ENCODE results near the gene NAALADL2. TPM values are rescaled to one million over a fixed set of nuclear protein-coding genes. Genes with fewer than 3 reads are reported as not detected.

Gene NAALADL2
- total RNA-seq, 4 donors from 2014 or later, result 0.36 to 9.2 (median 0.63) TPM

GRCh38 chr3:175476489-175476888 is 617.4 kb downstream of the NAALADL2 start:
- Histone ChIP-seq H3K9me3 (no peaks in the 10 kb centered on the region), H3K4me3 (no peak overlapping the region)
- TF ChIP-seq, protein P1, sequence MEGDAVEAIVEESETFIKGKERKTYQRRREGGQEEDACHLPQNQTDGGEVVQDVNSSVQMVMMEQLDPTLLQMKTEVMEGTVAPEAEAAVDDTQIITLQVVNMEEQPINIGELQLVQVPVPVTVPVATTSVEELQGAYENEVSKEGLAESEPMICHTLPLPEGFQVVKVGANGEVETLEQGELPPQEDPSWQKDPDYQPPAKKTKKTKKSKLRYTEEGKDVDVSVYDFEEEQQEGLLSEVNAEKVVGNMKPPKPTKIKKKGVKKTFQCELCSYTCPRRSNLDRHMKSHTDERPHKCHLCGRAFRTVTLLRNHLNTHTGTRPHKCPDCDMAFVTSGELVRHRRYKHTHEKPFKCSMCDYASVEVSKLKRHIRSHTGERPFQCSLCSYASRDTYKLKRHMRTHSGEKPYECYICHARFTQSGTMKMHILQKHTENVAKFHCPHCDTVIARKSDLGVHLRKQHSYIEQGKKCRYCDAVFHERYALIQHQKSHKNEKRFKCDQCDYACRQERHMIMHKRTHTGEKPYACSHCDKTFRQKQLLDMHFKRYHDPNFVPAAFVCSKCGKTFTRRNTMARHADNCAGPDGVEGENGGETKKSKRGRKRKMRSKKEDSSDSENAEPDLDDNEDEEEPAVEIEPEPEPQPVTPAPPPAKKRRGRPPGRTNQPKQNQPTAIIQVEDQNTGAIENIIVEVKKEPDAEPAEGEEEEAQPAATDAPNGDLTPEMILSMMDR (IDR thresholded peaks at IDR 0.05 in 4 of 5, conservative IDR thresholded peaks at IDR 0.05 in 1 of 5), result no peak
- TF ChIP-seq POLR2A (IDR thresholded peaks at IDR 0.05), result no peak

GRCh38 chr3:175477651-175478224 is 618.6 kb downstream of the NAALADL2 start:
- H3K36me3 ChIP-seq, result no peaks in the 10 kb centered on the region
- no peaks in the 10 kb centered on the region for H3K9me3 ChIP-seq
- no peaks in the 10 kb centered on the region for H3K27me3 ChIP-seq
- no peak overlapping the region for H3K4me3 ChIP-seq
- no peaks in the 10 kb centered on the region for H3K4me1 ChIP-seq
- no peak for TF ChIP-seq POLR2A (IDR thresholded peaks at IDR 0.05)
- TF ChIP-seq, protein P1 (IDR thresholded peaks at IDR 0.05 in 4 of 5, conservative IDR thresholded peaks at IDR 0.05 in 1 of 5), result no peak
- ATAC-seq (no peak), DNase-seq (no peak)
- no peak overlapping the region for H3K27ac ChIP-seq
- in situ Hi-C loops (cut with MboI; ENCODE audit: low sequenced_read_pairs in 4 of 4) (no loop called here), intact Hi-C loops (cut with DNase I; ENCODE audit: low total_unique reads) (no loop called here)

More at GRCh38 chr3:175476489-175476888, 617.4 kb downstream of the NAALADL2 start:
- Histone ChIP-seq H3K36me3 (no peaks in the 10 kb centered on the region), H3K4me1 (no peaks in the 10 kb centered on the region), H3K27ac (no peak overlapping the region), H3K27me3 (no peaks in the 10 kb centered on the region)
- no peak for DNase-seq
- intact Hi-C loops (cut with DNase I; ENCODE audit: low total_unique reads), result no loop called here
- no peak for ATAC-seq
- in situ Hi-C loops (cut with MboI; ENCODE audit: low sequenced_read_pairs in 4 of 4), result no loop called here

DNA sequence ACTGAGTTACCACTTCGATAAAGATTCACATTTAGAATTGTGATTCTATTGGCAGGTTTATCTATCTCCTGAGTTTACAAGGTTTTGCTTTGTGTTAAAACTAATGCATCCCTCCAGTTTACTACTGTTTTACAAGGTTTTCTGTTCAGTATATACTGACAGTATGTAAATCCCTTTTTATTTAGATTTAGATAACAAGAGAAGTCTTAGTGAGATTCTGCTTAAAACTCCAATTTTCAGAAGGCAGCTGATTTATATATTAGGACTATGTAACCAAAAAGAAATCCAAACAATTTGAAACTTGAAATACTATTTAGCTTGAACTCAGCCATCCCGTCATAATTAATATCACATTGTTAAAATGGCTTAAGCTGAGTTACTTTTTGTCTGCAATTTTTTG is 619.2 kb downstream of the NAALADL2 start:
- ATAC-seq (no peak), DNase-seq (no peak)
- no peaks in the 10 kb centered on the region for H3K9me3 ChIP-seq
- H3K27me3 ChIP-seq, result no peaks in the 10 kb centered on the region
- H3K4me3 ChIP-seq, result no peak overlapping the region
- intact Hi-C loops (cut with DNase I; ENCODE audit: low total_unique reads) (no loop called here), in situ Hi-C loops (cut with MboI; ENCODE audit: low sequenced_read_pairs in 4 of 4) (no loop called here)
- no peak overlapping the region for H3K27ac ChIP-seq
- TF ChIP-seq POLR2A (IDR thresholded peaks at IDR 0.05), result no peak
- TF ChIP-seq, protein P1 (IDR thresholded peaks at IDR 0.05 in 4 of 5, conservative IDR thresholded peaks at IDR 0.05 in 1 of 5), result no peak
- H3K36me3 ChIP-seq, result no peaks in the 10 kb centered on the region
- no peaks in the 10 kb centered on the region for H3K4me1 ChIP-seq

- TF ChIP-seq, protein P1 (IDR thresholded peaks at IDR 0.05 in 4 of 5, conservative IDR thresholded peaks at IDR 0.05 in 1 of 5), result no peak
- TF ChIP-seq POLR2A (IDR thresholded peaks at IDR 0.05), result no peak
- Histone ChIP-seq H3K4me1 (no peaks in the 10 kb centered on the region), H3K4me3 (no peak overlapping the region), H3K27me3 (no peaks in the 10 kb centered on the region), H3K9me3 (no peaks in the 10 kb centered on the region), H3K36me3 (no peaks in the 10 kb centered on the region), H3K27ac (no peak overlapping the region)
- intact Hi-C loops (cut with DNase I; ENCODE audit: low total_unique reads) (no loop called here), in situ Hi-C loops (cut with MboI; ENCODE audit: low sequenced_read_pairs in 4 of 4) (no loop called here)
- DNase-seq, result no peak
- no peak for ATAC-seq
These were observed 620.0 kb downstream of the NAALADL2 start for GRCh38 chr3:175479175-175479574.

GRCh38 chr3:175479800-175480199 is 620.7 kb downstream of the NAALADL2 start:
- intact Hi-C loops (cut with DNase I; ENCODE audit: low total_unique reads), result no loop called here

More at GRCh38 chr3:175479800-175480199, 620.7 kb downstream of the NAALADL2 start:
- TF ChIP-seq, protein P1 (IDR thresholded peaks at IDR 0.05 in 4 of 5, conservative IDR thresholded peaks at IDR 0.05 in 1 of 5), result no peak
- no peak for TF ChIP-seq POLR2A (IDR thresholded peaks at IDR 0.05)
- H3K4me3 ChIP-seq, result no peak overlapping the region
- no peaks in the 10 kb centered on the region for H3K36me3 ChIP-seq
- in situ Hi-C loops (cut with MboI; ENCODE audit: low sequenced_read_pairs in 4 of 4), result no loop called here
- no peak for DNase-seq
- no peaks in the 10 kb centered on the region for H3K27me3 ChIP-seq
- no peaks in the 10 kb centered on the region for H3K4me1 ChIP-seq
- no peaks in the 10 kb centered on the region for H3K9me3 ChIP-seq
- no peak for ATAC-seq
- H3K27ac ChIP-seq, result no peak overlapping the region

All from gastrocnemius medialis (tissue), 4 donors.